NK-92 (cell line): Measurements from ENCODE around the gene ATP2B2.

Experiments used
- DNase-seq: peaks from one replicate; lab custom pipeline; 2025; ENCODE audit not compliant: unreplicated experiment; lab: John Stamatoyannopoulos, UW

Gene ATP2B2

GRCh38 chr3:10366651-10367101 is 138.7 kb downstream of the ATP2B2 start:
- no peak for DNase-seq

- no peak for DNase-seq
Measured at GRCh38 chr3:10365791-10366190, 139.6 kb downstream of the ATP2B2 start.

- no peak for DNase-seq
Measured at GRCh38 chr3:10365316-10365715, 140.1 kb downstream of the ATP2B2 start.

- no peak for DNase-seq
Measured at GRCh38 chr3:10364806-10365205, 140.6 kb downstream of the ATP2B2 start.

- DNase-seq, result no peak
Measured at GRCh38 chr3:10363935-10364334, 141.5 kb downstream of the ATP2B2 start.

- no peak for DNase-seq
Measured at GRCh38 chr3:10361375-10361774, 144.0 kb downstream of the ATP2B2 start.

- DNase-seq, result no peak
Measured at GRCh38 chr3:10360478-10360877, 144.9 kb downstream of the ATP2B2 start.

GRCh38 chr3:10359761-10360161 is 145.6 kb downstream of the ATP2B2 start:
- no peak for DNase-seq

GRCh38 chr3:10358309-10358980 is 146.9 kb downstream of the ATP2B2 start:
- DNase-seq, result no peak

- DNase-seq, result no peak
Measured at GRCh38 chr3:10357592-10358308, 147.6 kb downstream of the ATP2B2 start.

- DNase-seq, result no peak
Measured at GRCh38 chr3:10357095-10357494, 148.3 kb downstream of the ATP2B2 start.

- DNase-seq, result no peak
Measured at GRCh38 chr3:10356461-10356981, 148.9 kb downstream of the ATP2B2 start.

- no peak for DNase-seq
Measured at GRCh38 chr3:10354361-10355015, 150.9 kb downstream of the ATP2B2 start.

- DNase-seq, result no peak
Measured at GRCh38 chr3:10353661-10354360, 151.6 kb downstream of the ATP2B2 start.

- DNase-seq, result no peak
Measured at GRCh38 chr3:10353160-10353559, 152.2 kb downstream of the ATP2B2 start.

- DNase-seq, result no peak
Measured at GRCh38 chr3:10352146-10352911, 153.1 kb downstream of the ATP2B2 start.

GRCh38 chr3:10351013-10351735 is 154.2 kb downstream of the ATP2B2 start:
- no peak for DNase-seq

GRCh38 chr3:10350324-10350985 is 154.9 kb downstream of the ATP2B2 start:
- DNase-seq, result no peak

- no peak for DNase-seq
Measured at GRCh38 chr3:10349801-10350200, 155.6 kb downstream of the ATP2B2 start.
